GM12878 (cell line): ENCODE measurements around the gene ITGA2. TPM values are rescaled to one million over a fixed set of nuclear protein-coding genes. Genes with fewer than 3 reads are reported as not detected.

Experiments
- ATAC-seq: fragments of 200-7000 bp; cut with Tn5 transposase; 3 replicates; pipeline ENCODE4 v1.9.1; 2020; ENCODE audit warnings: mild to moderate bottlenecking, moderate library complexity
- BruUV-seq: library from RNA; stranded (reverse); fragments of 400-500 nt; replicated peaks from 2 replicates; lab custom pipeline; 2021; lab: Mats Ljungman, UMichigan
- CTCF ChIA-PET: fragments of 300-600 bp; sonication (Branson Sonifier 250); formaldehyde crosslinking; extraction: SDS; loops from one replicate; lab custom pipeline; 2021; ENCODE audit warnings: inconsistent platforms; lab: Yijun Ruan, JAX
- POLR2A ChIA-PET: fragments of 350-600 bp; formaldehyde crosslinking; extraction: SDS; loops from one replicate; lab custom pipeline; 2021; ENCODE audit warnings: inconsistent platforms; lab: Charles Lee
- RAD21 ChIA-PET: fragments of 300-600 bp; sonication (Branson Sonifier 250); formaldehyde crosslinking; loops from one replicate; lab custom pipeline; 2023; ENCODE audit warnings: antibody characterized with exemption; ENCODE audit not compliant: unreplicated experiment; lab: Charles Lee
- SMC1A ChIA-PET: fragments of 300-600 bp; sonication (Branson Sonifier 250); formaldehyde crosslinking; loops from one replicate; lab custom pipeline; 2023; ENCODE audit not compliant: unreplicated experiment, uncharacterized antibody; lab: Charles Lee
- DNase-seq: peaks from one replicate; pipeline ENCODE4 v3.0.0-alpha.2; 2011; ENCODE audit warnings: low read depth, low spot score
- FAIRE-seq: peaks from 3 replicates; lab custom pipeline; 2011; peaks lifted over from hg19 to GRCh38; lab: Jason Lieb, UNC
- H2AFZ ChIP-seq: 2 replicates; pipeline ENCODE4 v1.6.0; 2011; ENCODE audit warnings: low read depth, low read length, control low read depth; ENCODE audit not compliant: control insufficient read depth
- H3K27ac ChIP-seq: 2 replicates; pipeline ENCODE4 v1.5.1; 2011; ENCODE audit warnings: control low read depth; ENCODE audit not compliant: control insufficient read depth, insufficient read depth
- H3K27me3 ChIP-seq, 2 experiments: replicated peaks in 1 of 2; 2 replicates each; pipeline versions ENCODE4 v1.6.0 to v1.6.1; 2011; ENCODE audit warnings: low read length in 1 of 2; ENCODE audit not compliant: control insufficient read depth in 2 of 2, insufficient read depth in 2 of 2
- H3K36me3 ChIP-seq, 2 experiments: 2 replicates each; pipeline ENCODE4 v1.5.1; 2011; ENCODE audit warnings: low read length in 1 of 2; ENCODE audit not compliant: control insufficient read depth in 2 of 2, insufficient read depth in 2 of 2
- H3K4me1 ChIP-seq: 2 replicates; pipeline ENCODE4 v1.6.1; 2011; ENCODE audit warnings: mild to moderate bottlenecking, low read length, moderate library complexity, mixed read lengths; ENCODE audit not compliant: control insufficient read depth, insufficient read depth
- H3K4me2 ChIP-seq: 2 replicates; pipeline ENCODE4 v1.6.0; 2011; ENCODE audit warnings: control low read depth; ENCODE audit not compliant: control insufficient read depth, insufficient read depth
- H3K4me3 ChIP-seq: fragments of 200-600 bp; sonication (generic); 2 replicates; pipeline ENCODE4 v1.5.1; 2016
- H3K79me2 ChIP-seq: 2 replicates; pipeline ENCODE4 v1.6.0; 2011; ENCODE audit warnings: low read length; ENCODE audit not compliant: control insufficient read depth, insufficient read depth
- H3K9ac ChIP-seq: 2 replicates; pipeline ENCODE4 v1.8.0; 2011; ENCODE audit warnings: low read length, control low read depth, mixed read lengths; ENCODE audit not compliant: control insufficient read depth, insufficient read depth
- H3K9me3 ChIP-seq: replicated peaks from 3 replicates; pipeline ENCODE4 v1.5.1; 2011; ENCODE audit warnings: mild to moderate bottlenecking, low read length; ENCODE audit not compliant: control insufficient read depth, insufficient read depth
- H4K20me1 ChIP-seq: 2 replicates; pipeline ENCODE4 v1.6.0; 2011; ENCODE audit not compliant: control insufficient read depth, insufficient read depth
- KAT2A ChIP-seq: conservative IDR thresholded peaks from 2 replicates; pipeline ENCODE4 v1.6.1; 2011; ENCODE audit warnings: low read depth, low read length; ENCODE audit not compliant: control insufficient read depth
- NFIC ChIP-seq: IDR thresholded peaks from 2 replicates; pipeline ENCODE4 v1.6.1; 2012; ENCODE audit warnings: low read depth, mild to moderate bottlenecking, inconsistent platforms, low read length, moderate library complexity
- STAT1 ChIP-seq: fragments of 450-650 bp; conservative IDR thresholded peaks from 2 replicates; pipeline ENCODE4 v1.6.1; 2014; ENCODE audit warnings: antibody characterized with exemption, mild to moderate bottlenecking
- YY1 ChIP-seq: IDR thresholded peaks from 2 replicates; pipeline ENCODE4 v1.6.1; 2011; ENCODE audit warnings: low read depth, mild to moderate bottlenecking, low read length
- WGBS: methylation state at CpG from one replicate; pipeline ENCODE4 v1.1.6; 2016; ENCODE audit warnings: low lambda C conversion rate; ENCODE audit not compliant: insufficient replicate concordance, insufficient coverage; ENCODE audit errors: missing lambda C conversion rate; 5-methylcytosine and 5-hydroxymethylcytosine counted together
- in situ Hi-C: fragments of 300-500 bp; cut with MboI; formaldehyde crosslinking; loops from 9 replicates; pipeline ENCODE4 v1.14.3; 2018; ENCODE audit warnings: mixed read lengths
- intact Hi-C: fragments of 100-400 bp; cut with micrococcal nuclease; formaldehyde crosslinking; loops from one replicate; pipeline ENCODE4 v1.14.2; 2022; ENCODE audit not compliant: unreplicated experiment
- polyA plus RNA-seq, 11 experiments: library from polyadenylated mRNA; depleted of rRNA in 4 of 11; unstranded in 6 of 11; stranded (reverse) in 5 of 11; fragments of >200 nt; fragmentation: Nextera tagmentation in 4 of 11; fragmentation: Illumina TruSeq in 1 of 11; extraction: Ambion mirVana in 4 of 11; extraction: Trizol in 1 of 11; gene quantifications; 1 replicate in 1 of 11; 2 replicates in 10 of 11; pipeline versions ENCODE4 v1.2.1 to v1.2.3, GENCODE V29; 2011 to 2016; ENCODE audit warnings: inconsistent platforms in 2 of 11, missing spikeins in 2 of 11, low read depth in 1 of 11
- total RNA-seq, 4 experiments: library from RNA; depleted of rRNA in 3 of 4; stranded (reverse); fragments of >200 nt in 3 of 4; fragmentation: Illumina TruSeq in 1 of 4; extraction: Trizol in 1 of 4; gene quantifications; 2 replicates each; pipeline versions ENCODE4 v1.2.1 to v1.2.3, GENCODE V29; 2013 to 2021

The ITGA2 gene
- total and polyA plus RNA-seq, 10 of the 15 experiments (the other 5 are each of a cell fraction or from before 2014, with no cell fraction given): under 0.01 to 0.13 (median 0.03) TPM; not detected in 6

- intact Hi-C loops (no loop called here), in situ Hi-C loops (no loop called here)
- RAD21 ChIA-PET: interaction anchor here (1.1 kb wide), 1 partner anchor 41 kb away, joined by 4 read pairs; no protein-coding TSS in a partner anchor
- Histone ChIP-seq H3K9ac (no peak overlapping the region), H4K20me1 (no peaks in the 10 kb centered on the region), H3K4me1 (no peaks in the 10 kb centered on the region), H3K4me3 (peak overlapping the region; percentile 57; the same call in 1 of the 2 replicates), H3K79me2 (no peaks in the 10 kb centered on the region), H3K27me3 (peaks cover 10 to 25% of the 10 kb centered on the region in 2 experiments), H3K27ac (no peak overlapping the region), H2AFZ (no peak overlapping the region; the same call in 1 of the 2 replicates), H3K9me3 (no peaks in the 10 kb centered on the region), H3K4me2 (peak overlapping the region; percentile 83), H3K36me3 (no peaks in the 10 kb centered on the region)
- peak; percentile 41; the same call in 1 of the 2 replicates for TF ChIP-seq YY1
- no peak for TF ChIP-seq STAT1
- no TSS peak for BruUV-seq
- POLR2A ChIA-PET: no interaction called here
- DNase-seq (no peak), FAIRE-seq (no peak), ATAC-seq (peak; percentile 43)
- CTCF ChIA-PET: interaction anchor here (1.0 kb wide), 1 partner anchor 29 kb away, joined by 3 read pairs; no protein-coding TSS in a partner anchor
- 11% methylated on average over 27 of the region's 27 CpGs for WGBS
- SMC1A ChIA-PET: no interaction called here
These were observed 802 bp downstream of the ITGA2 start for GRCh38 chr5:52989781-52990527.

GRCh38 chr5:52990528-52990925 is 1.4 kb downstream of the ITGA2 start:
- no peak overlapping the region for H2AFZ ChIP-seq
- no TSS peak for BruUV-seq
- 16% methylated on average over 4 of the region's 4 CpGs for WGBS

More at GRCh38 chr5:52990528-52990925, 1.4 kb downstream of the ITGA2 start:
- intact Hi-C loops: no loop called here
- TF ChIP-seq NFIC: no peak
- no peak for TF ChIP-seq KAT2A
- ChIA-PET SMC1A (interaction anchor here (1.1 kb wide), 1 partner anchor 42 kb away, joined by 3 read pairs; no protein-coding TSS in a partner anchor), CTCF (interaction anchor here (1.0 kb wide), 1 partner anchor 30 kb away, joined by 3 read pairs; no protein-coding TSS in a partner anchor), RAD21 (interaction anchor here (1.1 kb wide), 1 partner anchor 42 kb away, joined by 4 read pairs; no protein-coding TSS in a partner anchor), POLR2A (no interaction called here)
- H3K4me3 ChIP-seq: no peak overlapping the region
- H3K4me1 ChIP-seq: no peaks in the 10 kb centered on the region
- no peak overlapping the region for H3K27ac ChIP-seq
- in situ Hi-C loops: no loop called here
- no peak overlapping the region for H3K9ac ChIP-seq
- H3K27me3 ChIP-seq: peaks cover 10 to 25% of the 10 kb centered on the region in 2 experiments
- DNase-seq: no peak
- no peak for ATAC-seq
- H3K9me3 ChIP-seq: no peaks in the 10 kb centered on the region
- H3K79me2 ChIP-seq: no peaks in the 10 kb centered on the region
- no peaks in the 10 kb centered on the region for H4K20me1 ChIP-seq
- H3K36me3 ChIP-seq: no peaks in the 10 kb centered on the region
- no peak for FAIRE-seq
- H3K4me2 ChIP-seq: no peak overlapping the region
